H1 (cell line): ENCODE data around the gene IWS1.

ENCODE experiments used
- BCL11A ChIP-seq, 2 experiments: IDR thresholded peaks; one replicate each; pipeline ENCODE4 v1.6.1; 2011; ENCODE audit warnings: low read depth in 2 of 2, low read length in 2 of 2, mild to moderate bottlenecking in 2 of 2
- BRCA1 ChIP-seq: IDR thresholded peaks from 2 replicates; pipeline ENCODE4 v1.6.1; 2012; ENCODE audit warnings: low read depth, low read length, improper control_type of control experiment
- TF ChIP-seq, protein P1 (sequence below), 3 experiments: IDR thresholded peaks; 1 replicate in 2 of 3; 2 replicates in 1 of 3; pipeline versions ENCODE4 v1.5.1 to v1.6.1; 2011; ENCODE audit warnings: low read length in 3 of 3, mild to moderate bottlenecking in 3 of 3, inconsistent platforms in 2 of 3, low read depth in 1 of 3, moderate library complexity in 1 of 3; ENCODE audit not compliant: insufficient read depth in 1 of 3; ENCODE audit errors: control extremely low read depth in 1 of 3

DNA sequence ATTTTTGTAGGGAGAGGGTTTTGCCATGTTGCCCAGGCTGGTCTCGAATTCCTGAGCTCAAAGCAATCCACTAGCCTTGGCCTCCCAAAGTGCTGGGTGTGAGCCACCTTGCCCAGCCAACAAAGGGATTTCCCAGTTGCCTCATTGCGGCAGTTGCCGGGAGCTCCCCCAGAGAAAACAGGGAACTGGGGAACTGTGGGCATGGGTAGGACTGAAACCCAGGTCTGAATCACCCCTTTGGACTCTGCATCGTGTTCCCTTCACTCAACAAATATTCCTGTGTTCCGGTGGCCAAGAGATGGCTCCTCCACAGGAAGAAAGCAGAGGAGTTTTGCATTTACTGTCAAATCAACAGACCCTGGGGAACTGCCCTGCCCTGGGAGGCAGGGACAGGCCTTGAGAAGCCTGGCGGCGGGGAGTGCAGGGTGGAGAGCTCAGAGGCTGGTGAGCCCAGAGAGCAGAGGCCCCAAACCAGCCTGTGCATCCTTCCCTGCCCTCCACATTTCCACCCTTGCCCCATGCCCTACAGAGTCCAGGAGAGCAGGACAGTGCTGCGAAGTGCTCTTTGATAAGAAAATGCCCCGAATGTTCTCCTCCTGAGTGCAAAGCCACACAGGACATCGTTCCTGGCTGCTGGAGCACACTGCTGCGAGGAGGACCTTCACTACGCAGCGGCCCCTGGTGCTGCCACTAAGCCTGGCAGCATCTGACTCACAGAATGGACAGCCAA, 34.1 kb upstream of the IWS1 start:
- TF ChIP-seq, protein P1, sequence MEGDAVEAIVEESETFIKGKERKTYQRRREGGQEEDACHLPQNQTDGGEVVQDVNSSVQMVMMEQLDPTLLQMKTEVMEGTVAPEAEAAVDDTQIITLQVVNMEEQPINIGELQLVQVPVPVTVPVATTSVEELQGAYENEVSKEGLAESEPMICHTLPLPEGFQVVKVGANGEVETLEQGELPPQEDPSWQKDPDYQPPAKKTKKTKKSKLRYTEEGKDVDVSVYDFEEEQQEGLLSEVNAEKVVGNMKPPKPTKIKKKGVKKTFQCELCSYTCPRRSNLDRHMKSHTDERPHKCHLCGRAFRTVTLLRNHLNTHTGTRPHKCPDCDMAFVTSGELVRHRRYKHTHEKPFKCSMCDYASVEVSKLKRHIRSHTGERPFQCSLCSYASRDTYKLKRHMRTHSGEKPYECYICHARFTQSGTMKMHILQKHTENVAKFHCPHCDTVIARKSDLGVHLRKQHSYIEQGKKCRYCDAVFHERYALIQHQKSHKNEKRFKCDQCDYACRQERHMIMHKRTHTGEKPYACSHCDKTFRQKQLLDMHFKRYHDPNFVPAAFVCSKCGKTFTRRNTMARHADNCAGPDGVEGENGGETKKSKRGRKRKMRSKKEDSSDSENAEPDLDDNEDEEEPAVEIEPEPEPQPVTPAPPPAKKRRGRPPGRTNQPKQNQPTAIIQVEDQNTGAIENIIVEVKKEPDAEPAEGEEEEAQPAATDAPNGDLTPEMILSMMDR (IDR thresholded peaks at IDR 0.05; ENCODE audit: control extremely low read depth in 1 of 3, insufficient read depth in 1 of 3, low read depth in 1 of 3, low read length in 3 of 3), result peak in 1 of 3 experiments; percentile 4; a peak in 1 of 4 replicates
- TF ChIP-seq BRCA1 (no peak), BCL11A (IDR thresholded peaks at IDR 0.05; ENCODE audit: low read depth in 2 of 2, low read length in 2 of 2) (no peak)
